Measurements from ENCODE around the gene LAMB1. TPM values are rescaled to one million over a fixed set of nuclear protein-coding genes. Genes with fewer than 3 reads are reported as not detected.

The LAMB1 gene
- total and polyA plus RNA-seq, 2 experiments from 2014 or later: 284 to 323 TPM

DNA sequence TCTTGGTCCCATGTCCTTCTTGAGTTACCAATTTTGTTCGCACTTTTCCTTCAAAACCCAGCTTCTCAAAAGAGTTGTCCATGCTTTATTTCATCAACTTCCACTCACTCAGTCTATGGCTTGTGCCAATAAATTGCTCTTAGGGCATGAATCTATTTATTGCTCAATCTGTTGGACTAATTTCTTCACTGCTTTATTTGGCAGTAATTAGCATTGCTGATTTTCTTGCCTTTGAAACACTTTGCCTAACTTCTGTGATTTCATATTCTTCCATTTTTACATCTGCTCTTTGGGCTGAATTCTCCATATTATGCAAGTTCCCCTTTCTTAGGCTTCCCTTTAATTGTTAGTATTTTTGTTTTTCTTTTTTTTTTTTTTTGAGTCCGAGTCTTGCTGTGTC is 95.2 kb downstream of the LAMB1 start:
- no peak for DNase-seq (ENCODE audit: low spot score)
- H3K27ac ChIP-seq: no peak overlapping the region
- no peaks in the 10 kb centered on the region for H3K27me3 ChIP-seq
- peaks cover 13% of the 10 kb centered on the region for H3K36me3 ChIP-seq (replicated peaks; ENCODE audit: insufficient read depth, low read depth)
- no peak overlapping the region for H3K4me2 ChIP-seq
- no peak overlapping the region for H2AFZ ChIP-seq
- no peaks in the 10 kb centered on the region for H3K9me2 ChIP-seq (replicated peaks; ENCODE audit: insufficient read depth)
- TF ChIP-seq, protein P1, sequence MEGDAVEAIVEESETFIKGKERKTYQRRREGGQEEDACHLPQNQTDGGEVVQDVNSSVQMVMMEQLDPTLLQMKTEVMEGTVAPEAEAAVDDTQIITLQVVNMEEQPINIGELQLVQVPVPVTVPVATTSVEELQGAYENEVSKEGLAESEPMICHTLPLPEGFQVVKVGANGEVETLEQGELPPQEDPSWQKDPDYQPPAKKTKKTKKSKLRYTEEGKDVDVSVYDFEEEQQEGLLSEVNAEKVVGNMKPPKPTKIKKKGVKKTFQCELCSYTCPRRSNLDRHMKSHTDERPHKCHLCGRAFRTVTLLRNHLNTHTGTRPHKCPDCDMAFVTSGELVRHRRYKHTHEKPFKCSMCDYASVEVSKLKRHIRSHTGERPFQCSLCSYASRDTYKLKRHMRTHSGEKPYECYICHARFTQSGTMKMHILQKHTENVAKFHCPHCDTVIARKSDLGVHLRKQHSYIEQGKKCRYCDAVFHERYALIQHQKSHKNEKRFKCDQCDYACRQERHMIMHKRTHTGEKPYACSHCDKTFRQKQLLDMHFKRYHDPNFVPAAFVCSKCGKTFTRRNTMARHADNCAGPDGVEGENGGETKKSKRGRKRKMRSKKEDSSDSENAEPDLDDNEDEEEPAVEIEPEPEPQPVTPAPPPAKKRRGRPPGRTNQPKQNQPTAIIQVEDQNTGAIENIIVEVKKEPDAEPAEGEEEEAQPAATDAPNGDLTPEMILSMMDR (IDR thresholded peaks at IDR 0.05; ENCODE audit: poor library complexity): no peak
- TF ChIP-seq EZH2phosphoT487 (IDR thresholded peaks at IDR 0.05; ENCODE audit: low read depth, severe bottlenecking, unreplicated experiment) (no peak), EZH2 (IDR thresholded peaks at IDR 0.05; ENCODE audit: borderline replicate concordance) (no peak)
- H3K4me3 ChIP-seq: no peak overlapping the region
- H3K4me1 ChIP-seq (ENCODE audit: insufficient read depth): no peaks in the 10 kb centered on the region
- H4K20me1 ChIP-seq (ENCODE audit: insufficient read depth, poor library complexity, severe bottlenecking): no peaks in the 10 kb centered on the region
- H3K79me2 ChIP-seq: peaks cover 30% of the 10 kb centered on the region
- no peaks in the 10 kb centered on the region for H3K9me3 ChIP-seq (ENCODE audit: low read depth)
- 98% methylated on average over 2 of the region's 2 CpGs for WGBS (ENCODE audit: low lambda C conversion rate, missing lambda C conversion rate)

GRCh38 chr7:107902381-107902780 is 100.6 kb downstream of the LAMB1 start:
- Histone ChIP-seq H3K79me2 (peaks cover 61% of the 10 kb centered on the region), H3K4me3 (no peak overlapping the region), H3K4me2 (no peak overlapping the region), H3K36me3 (replicated peaks; ENCODE audit: insufficient read depth, low read depth) (peaks cover 13% of the 10 kb centered on the region), H3K27ac (no peak overlapping the region), H2AFZ (no peak overlapping the region), H3K9me3 (ENCODE audit: low read depth) (no peaks in the 10 kb centered on the region), H3K4me1 (ENCODE audit: insufficient read depth) (no peaks in the 10 kb centered on the region), H3K9me2 (replicated peaks; ENCODE audit: insufficient read depth) (no peaks in the 10 kb centered on the region), H4K20me1 (ENCODE audit: insufficient read depth, poor library complexity, severe bottlenecking) (peaks cover 28% of the 10 kb centered on the region), H3K27me3 (no peaks in the 10 kb centered on the region)
- DNase-seq (ENCODE audit: low spot score): no peak
- TF ChIP-seq EZH2phosphoT487 (IDR thresholded peaks at IDR 0.05; ENCODE audit: low read depth, severe bottlenecking, unreplicated experiment) (no peak), EZH2 (IDR thresholded peaks at IDR 0.05; ENCODE audit: borderline replicate concordance) (no peak)
- TF ChIP-seq, protein P1 (IDR thresholded peaks at IDR 0.05; ENCODE audit: poor library complexity): no peak

GRCh38 chr7:107900496-107901015 is 102.4 kb downstream of the LAMB1 start:
- peaks cover 13% of the 10 kb centered on the region for H3K36me3 ChIP-seq (replicated peaks; ENCODE audit: insufficient read depth, low read depth)
- WGBS (ENCODE audit: low lambda C conversion rate, missing lambda C conversion rate): 92% methylated on average over 1 of the region's 1 CpG
- no peaks in the 10 kb centered on the region for H3K27me3 ChIP-seq
- H3K9me3 ChIP-seq (ENCODE audit: low read depth): no peaks in the 10 kb centered on the region
- peaks cover 79% of the 10 kb centered on the region for H3K79me2 ChIP-seq
- TF ChIP-seq, protein P1 (IDR thresholded peaks at IDR 0.05; ENCODE audit: poor library complexity): no peak
- TF ChIP-seq EZH2phosphoT487 (IDR thresholded peaks at IDR 0.05; ENCODE audit: low read depth, severe bottlenecking, unreplicated experiment) (no peak), EZH2 (IDR thresholded peaks at IDR 0.05; ENCODE audit: borderline replicate concordance) (no peak)
- DNase-seq (ENCODE audit: low spot score): no peak
- peaks cover 38% of the 10 kb centered on the region for H4K20me1 ChIP-seq (ENCODE audit: insufficient read depth, poor library complexity, severe bottlenecking)
- H3K4me1 ChIP-seq (ENCODE audit: insufficient read depth): no peaks in the 10 kb centered on the region
- no peak overlapping the region for H2AFZ ChIP-seq
- H3K27ac ChIP-seq: no peak overlapping the region
- H3K9me2 ChIP-seq (replicated peaks; ENCODE audit: insufficient read depth): no peaks in the 10 kb centered on the region
- no peak overlapping the region for H3K4me2 ChIP-seq
- H3K4me3 ChIP-seq: no peak overlapping the region
